ES-I3 (cell line): ENCODE measurements around the gene CHST11.

Source experiments
- H3K36me3 ChIP-seq: 2 replicates; pipeline ENCODE4 v1.6.1; 2013; ENCODE audit warnings: mild to moderate bottlenecking, low read length, control low read depth, moderate library complexity; ENCODE audit not compliant: insufficient read depth
- H3K4me1 ChIP-seq: 2 replicates; pipeline ENCODE4 v1.6.1; 2013; ENCODE audit warnings: mild to moderate bottlenecking, control low read depth, low read length; ENCODE audit not compliant: insufficient read depth
- H3K9ac ChIP-seq: 2 replicates; pipeline ENCODE4 v1.6.1; 2013; ENCODE audit warnings: low read depth, mild to moderate bottlenecking, low read length, moderate library complexity
- H3K9me3 ChIP-seq: 2 replicates; pipeline ENCODE4 v1.6.1; 2013; ENCODE audit warnings: mild to moderate bottlenecking, low read length, moderate library complexity; ENCODE audit not compliant: control insufficient read depth, insufficient read depth

The CHST11 gene

DNA sequence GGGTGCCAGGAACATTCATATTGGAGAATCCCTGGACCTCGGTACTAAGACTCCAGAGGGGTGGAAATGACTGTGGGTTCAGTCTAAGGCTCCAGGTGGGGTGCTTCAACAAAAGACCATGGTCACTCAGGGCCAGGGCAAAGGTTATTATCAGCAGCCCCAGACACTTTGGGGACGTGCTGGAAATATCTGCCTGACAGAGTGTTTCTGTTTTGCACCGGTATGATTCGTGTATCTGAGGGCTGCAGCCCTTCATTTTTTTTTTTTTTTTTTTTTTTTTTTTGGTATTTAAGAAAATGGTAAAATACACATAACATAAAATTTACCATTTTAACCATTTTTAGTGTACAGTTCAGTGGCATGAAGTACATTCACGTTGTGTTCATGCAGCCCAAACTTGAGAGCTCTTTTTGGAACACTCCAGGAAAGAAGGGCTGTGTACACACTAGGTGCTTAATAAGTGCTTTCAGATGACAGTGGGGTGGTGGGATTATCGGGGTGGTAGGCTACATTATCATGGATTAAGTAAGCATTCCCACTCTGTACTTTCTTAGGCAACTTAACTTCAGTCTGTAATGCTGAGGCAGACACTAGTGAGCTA lies 120.3 kb downstream of the CHST11 start:
- Histone ChIP-seq H3K9me3 (no peaks in the 10 kb centered on the region), H3K36me3 (no peaks in the 10 kb centered on the region), H3K9ac (no peak overlapping the region), H3K4me1 (peaks cover 14% of the 10 kb centered on the region)

- Histone ChIP-seq H3K9me3 (no peaks in the 10 kb centered on the region), H3K9ac (no peak overlapping the region), H3K36me3 (no peaks in the 10 kb centered on the region), H3K4me1 (peaks cover 14% of the 10 kb centered on the region)
These were observed 120.8 kb downstream of the CHST11 start for GRCh38 chr12:104577581-104577981.

GRCh38 chr12:104578453-104578852 lies 121.7 kb downstream of the CHST11 start:
- Histone ChIP-seq H3K4me1 (peaks cover 14% of the 10 kb centered on the region), H3K9ac (no peak overlapping the region), H3K9me3 (no peaks in the 10 kb centered on the region), H3K36me3 (no peaks in the 10 kb centered on the region)

DNA sequence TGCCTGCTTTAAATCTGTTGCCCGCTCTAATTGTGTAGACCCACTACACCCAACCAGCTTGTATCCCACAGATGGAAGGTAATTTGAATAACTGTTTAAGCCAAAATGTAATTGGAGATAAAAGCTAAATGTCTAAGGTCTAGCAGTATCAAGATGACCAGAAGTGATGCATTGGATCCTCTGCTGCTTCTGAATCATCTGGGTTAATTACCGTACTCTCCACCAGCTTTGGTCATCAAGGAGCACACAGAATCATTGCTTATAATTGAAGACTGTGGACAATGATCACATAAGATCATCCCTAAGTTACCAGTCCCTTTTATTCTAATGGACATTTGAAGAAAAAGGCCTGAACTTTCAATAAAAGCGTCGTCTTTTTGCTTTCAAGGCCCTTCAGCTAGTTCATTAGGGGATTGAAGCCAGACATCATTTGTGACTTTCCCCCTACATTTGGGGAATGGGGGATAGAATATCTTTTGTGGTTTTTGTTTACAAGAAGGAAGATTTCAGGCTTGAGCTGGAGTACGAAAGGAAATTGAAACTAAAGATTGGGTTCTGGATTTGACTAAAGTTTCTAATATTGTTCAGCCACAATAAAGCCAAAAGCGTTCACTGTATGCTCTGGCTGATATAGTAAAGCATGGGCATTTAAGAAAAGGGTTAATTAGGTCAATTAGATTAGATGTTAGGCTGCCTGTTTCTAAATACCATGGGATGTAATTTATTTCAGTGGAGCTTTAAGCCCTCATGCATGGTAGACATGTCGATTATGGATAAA lies 123.2 kb downstream of the CHST11 start:
- Histone ChIP-seq H3K9ac (no peak overlapping the region), H3K9me3 (no peaks in the 10 kb centered on the region), H3K36me3 (no peaks in the 10 kb centered on the region), H3K4me1 (peaks cover 14% of the 10 kb centered on the region)

GRCh38 chr12:104581005-104581570 lies 124.3 kb downstream of the CHST11 start:
- Histone ChIP-seq H3K9ac (no peak overlapping the region), H3K9me3 (no peaks in the 10 kb centered on the region), H3K36me3 (no peaks in the 10 kb centered on the region), H3K4me1 (peaks cover 16% of the 10 kb centered on the region)

DNA sequence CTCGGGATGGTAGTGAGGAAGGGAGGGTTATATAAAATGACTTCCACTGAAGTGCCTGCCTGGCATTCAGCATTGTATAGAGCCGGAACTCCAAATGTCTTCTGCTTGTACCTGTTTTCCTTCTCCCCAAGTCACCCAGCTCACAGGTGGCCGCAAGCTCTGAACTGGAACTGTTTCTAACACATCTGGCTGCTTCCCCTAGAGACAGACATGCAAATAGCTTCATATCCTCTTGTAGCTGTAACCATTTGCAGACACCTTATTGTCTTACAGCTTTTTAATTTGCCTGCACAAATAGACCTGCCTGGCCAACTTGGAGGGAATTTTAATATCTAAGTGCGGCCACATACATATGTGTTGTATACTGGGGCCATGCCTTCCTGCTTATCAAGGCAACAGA lies 126.0 kb downstream of the CHST11 start:
- Histone ChIP-seq H3K4me1 (peaks cover 19% of the 10 kb centered on the region), H3K9me3 (no peaks in the 10 kb centered on the region), H3K9ac (no peak overlapping the region), H3K36me3 (no peaks in the 10 kb centered on the region)

GRCh38 chr12:104583301-104583700 lies 126.6 kb downstream of the CHST11 start:
- Histone ChIP-seq H3K4me1 (peaks cover 16% of the 10 kb centered on the region), H3K9ac (no peak overlapping the region), H3K36me3 (no peaks in the 10 kb centered on the region)

GRCh38 chr12:104585448-104586055 lies 128.8 kb downstream of the CHST11 start:
- Histone ChIP-seq H3K36me3 (no peaks in the 10 kb centered on the region), H3K9me3 (no peaks in the 10 kb centered on the region), H3K4me1 (peaks cover 5% of the 10 kb centered on the region; the same call in 1 of the 2 replicates), H3K9ac (no peak overlapping the region)

More at GRCh38 chr12:104583301-104583700, 126.6 kb downstream of the CHST11 start:
- H3K9me3 ChIP-seq = no peaks in the 10 kb centered on the region

DNA sequence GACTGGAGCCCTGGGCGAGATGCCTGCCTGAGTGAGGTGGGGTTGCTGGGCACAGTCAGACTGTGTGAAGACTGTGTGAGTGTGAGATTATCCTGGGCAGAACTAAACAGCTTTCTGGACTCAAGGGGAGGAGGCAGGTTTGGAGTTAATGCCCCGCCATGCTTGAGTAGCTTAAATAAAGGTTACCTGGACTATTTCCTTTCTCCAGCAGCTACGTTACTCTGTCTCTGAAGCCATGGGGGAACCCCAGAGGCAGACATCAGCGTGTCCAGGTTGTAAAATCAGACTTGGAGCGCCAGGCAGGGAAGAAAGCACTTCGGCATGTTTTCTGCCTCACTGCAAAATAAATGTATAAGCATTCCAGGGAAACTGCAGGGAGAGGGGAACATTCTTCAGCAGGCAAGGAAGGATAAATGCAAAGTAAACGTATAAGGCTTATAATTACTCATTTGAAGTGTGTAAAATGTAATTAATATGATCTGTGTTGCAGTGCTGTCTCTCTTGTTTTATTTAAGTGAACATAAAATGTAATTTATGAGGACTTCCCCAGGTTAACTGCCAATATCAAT lies 129.7 kb downstream of the CHST11 start:
- Histone ChIP-seq H3K36me3 (no peaks in the 10 kb centered on the region), H3K9me3 (no peaks in the 10 kb centered on the region), H3K4me1 (peaks cover 5% of the 10 kb centered on the region; the same call in 1 of the 2 replicates), H3K9ac (no peak overlapping the region)

- Histone ChIP-seq H3K4me1 (peaks cover 5% of the 10 kb centered on the region; the same call in 1 of the 2 replicates), H3K9me3 (no peaks in the 10 kb centered on the region), H3K36me3 (no peaks in the 10 kb centered on the region), H3K9ac (no peak overlapping the region)
These were observed 131.5 kb downstream of the CHST11 start for GRCh38 chr12:104588047-104588920.

DNA sequence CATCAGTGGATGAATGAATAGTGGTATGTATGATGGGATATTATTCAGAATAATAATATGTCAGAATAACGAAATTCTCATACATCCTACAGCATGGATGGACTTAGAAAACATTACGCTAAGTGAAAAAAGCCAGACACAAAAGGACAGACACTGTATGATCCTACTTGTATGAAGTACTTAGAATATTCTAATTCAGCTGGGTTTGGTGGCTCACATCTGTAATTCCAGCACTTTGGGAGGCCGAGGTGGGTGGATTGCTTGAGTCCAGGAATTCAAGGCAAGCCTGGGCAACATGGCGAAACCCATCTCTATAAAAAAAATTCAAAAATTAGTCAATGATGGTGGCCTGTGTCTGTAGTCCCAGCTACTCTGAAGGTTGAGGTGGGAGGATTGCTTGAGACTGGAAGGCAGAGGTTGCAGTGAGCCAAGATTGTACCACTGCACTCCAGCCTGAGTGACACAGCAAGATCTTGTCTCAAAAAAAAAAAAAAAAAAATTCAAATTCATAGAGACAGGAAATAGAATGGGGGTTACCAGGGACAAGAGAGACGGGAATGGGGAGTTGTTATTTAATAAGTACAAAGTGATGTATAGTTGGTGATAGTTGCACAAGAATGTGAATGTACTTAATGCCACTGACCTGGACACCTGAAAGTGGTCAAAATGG lies 132.3 kb downstream of the CHST11 start:
- Histone ChIP-seq H3K9me3 (no peaks in the 10 kb centered on the region), H3K4me1 (peaks cover 5% of the 10 kb centered on the region; the same call in 1 of the 2 replicates), H3K9ac (no peak overlapping the region), H3K36me3 (no peaks in the 10 kb centered on the region)

- no peaks in the 10 kb centered on the region for H3K9me3 ChIP-seq
- H3K36me3 ChIP-seq = no peaks in the 10 kb centered on the region
- H3K9ac ChIP-seq = no peak overlapping the region
- H3K4me1 ChIP-seq = peaks cover 5% of the 10 kb centered on the region; the same call in 1 of the 2 replicates
These were observed 133.3 kb downstream of the CHST11 start for GRCh38 chr12:104590022-104590421.

- H3K4me1 ChIP-seq = peaks cover 7% of the 10 kb centered on the region; the same call in 1 of the 2 replicates
These were observed 134.6 kb downstream of the CHST11 start for GRCh38 chr12:104591257-104591885.

More at GRCh38 chr12:104591257-104591885, 134.6 kb downstream of the CHST11 start:
- Histone ChIP-seq H3K9me3 (no peaks in the 10 kb centered on the region), H3K9ac (no peak overlapping the region), H3K36me3 (no peaks in the 10 kb centered on the region)
